ENCODE data around the gene TNS3. TPM values are rescaled to one million over a fixed set of nuclear protein-coding genes. Genes with fewer than 3 reads are reported as not detected.

The TNS3 gene
- total and polyA plus RNA-seq, 2 of the 13 experiments (the other 11 are each of a cell fraction or from before 2014, with no cell fraction given) = 52.9 to 55.7 TPM

GRCh38 chr7:47266799-47267198 lies 315.1 kb downstream of the TNS3 start:
- no peaks in the 10 kb centered on the region for H3K27me3 ChIP-seq (ENCODE audit: control insufficient read depth in 1 of 2, insufficient read depth in 2 of 2, low read length in 2 of 2)
- no peaks in the 10 kb centered on the region for H3K9me3 ChIP-seq (ENCODE audit: low read length)
- BruUV-seq (replicated peaks) = no TSS peak
- FAIRE-seq (peak; percentile 12), DNase-seq (ENCODE audit: low spot score) (peak; percentile 71), ATAC-seq (peak; percentile 76)
- no peaks in the 10 kb centered on the region for H3K36me3 ChIP-seq (replicated peaks in 1 of 2; ENCODE audit: control insufficient read depth in 1 of 2, insufficient read depth in 2 of 2, low read length in 2 of 2)
- 27% methylated on average over 3 of the region's 6 CpGs for WGBS (ENCODE audit: low lambda C conversion rate)
- peak overlapping the region; percentile 49 for H3K4me2 ChIP-seq (ENCODE audit: low read depth, low read length)
- no peaks in the 10 kb centered on the region for H3K79me2 ChIP-seq (ENCODE audit: insufficient read depth, low read length)
- CTCF ChIA-PET (ENCODE audit: low intra/inter-chr PET ratio, low total read pairs) = no interaction called here
- peaks cover 14% of the 10 kb centered on the region for H3K4me1 ChIP-seq (ENCODE audit: insufficient read depth, low read length)
- no peak overlapping the region; the same call in 1 of the 2 replicates for H3K9ac ChIP-seq (ENCODE audit: insufficient read depth, low read depth, low read length)
- intact Hi-C loops (cut with micrococcal nuclease; ENCODE audit: unreplicated experiment) = loop anchor here (1.0 to 10.0 kb wide), 8 partner anchors 16 to 702 kb away; partner anchors contain the start of gene PKD1L1
- H4K20me1 ChIP-seq (ENCODE audit: insufficient read depth, low read length) = no peaks in the 10 kb centered on the region
- H3K27ac ChIP-seq (ENCODE audit: extremely low read length, insufficient read depth, low read length) = peak overlapping the region; percentile 50
- peak overlapping the region in 1 of 3 experiments; percentile 15; a peak in 1 of 6 replicates for H3K4me3 ChIP-seq (replicated peaks in 1 of 3; ENCODE audit: insufficient read depth in 1 of 3, low read depth in 2 of 3, low read length in 3 of 3)
- in situ Hi-C loops (cut with HindIII; ENCODE audit: extremely low pct_ligation_motif_present, low pct_unique_long_range_greater_than_20kb) = loop anchor here (25.0 kb wide), 1 partner anchor 846 kb away; no protein-coding TSS in a partner anchor
- POLR2A ChIA-PET = interaction anchor here (1.1 to 1.7 kb wide), 4 partner anchors 26 to 338 kb away, joined by 4 to 6 read pairs (median 4); no protein-coding TSS in a partner anchor
- H2AFZ ChIP-seq (ENCODE audit: low read length) = no peak overlapping the region
- no peak for TF ChIP-seq KDM4B (CRISPR knock-in tag; IDR thresholded peaks at IDR 0.05)
- TF ChIP-seq ZMYM2 (CRISPR knock-in tag; IDR thresholded peaks at IDR 0.05) = 0 out of 2 replicates have a peak, but pooled peaks have one; percentile 4
- no peak for TF ChIP-seq NFKB2 (CRISPR knock-in tag; IDR thresholded peaks at IDR 0.05; ENCODE audit: borderline replicate concordance)
- no peak for TF ChIP-seq NR3C1 (CRISPR knock-in tag; IDR thresholded peaks at IDR 0.05)
- TF ChIP-seq USF2 (IDR thresholded peaks at IDR 0.05; ENCODE audit: low read depth, low read length) = 0 out of 2 replicates have a peak, but pooled peaks have one; percentile 16
- TF ChIP-seq USF2 (CRISPR knock-in tag; IDR thresholded peaks at IDR 0.05; ENCODE audit: borderline replicate concordance) = no peak; the same call in 1 of the 2 replicates
- no peak for TF ChIP-seq HNRNPL (IDR thresholded peaks at IDR 0.05; ENCODE audit: low read depth, low read length)
- no peak for TF ChIP-seq NKX3-1 (CRISPR knock-in tag; IDR thresholded peaks at IDR 0.05)
- TF ChIP-seq MLXIP (CRISPR knock-in tag; IDR thresholded peaks at IDR 0.05; ENCODE audit: borderline replicate concordance) = no peak
- peak; percentile 22 for TF ChIP-seq YY1 (IDR thresholded peaks at IDR 0.05; ENCODE audit: insufficient read depth, insufficient replicate concordance, low read depth, low read length)
- TF ChIP-seq ARID5B (CRISPR knock-in tag; IDR thresholded peaks at IDR 0.05) = no peak
- no peak for TF ChIP-seq TCF7L2 (IDR thresholded peaks at IDR 0.05; ENCODE audit: low read depth, low read length)
- no peak for TF ChIP-seq ZNF24 (IDR thresholded peaks at IDR 0.05)
- TF ChIP-seq ZNF724P (CRISPR knock-in tag; IDR thresholded peaks at IDR 0.05; ENCODE audit: borderline replicate concordance) = 0 out of 2 replicates have a peak, but pooled peaks have one; percentile 27
- 0 out of 2 replicates have a peak, but pooled peaks have one; percentile 13 for TF ChIP-seq BHLHE40 (IDR thresholded peaks at IDR 0.05; ENCODE audit: low read length)
- no peak for TF ChIP-seq NR2F6 (IDR thresholded peaks at IDR 0.05)
- TF ChIP-seq NR2F6 (CRISPR knock-in tag; IDR thresholded peaks at IDR 0.05) = no peak

All from HepG2 (cell line).